GM23248 (cell line): ENCODE measurements around the gene MARCHF7. TPM values are rescaled to one million over a fixed set of nuclear protein-coding genes. Genes with fewer than 3 reads are reported as not detected.
A peak's percentile ranks its signal among the peaks of the same experiment; 100 is the strongest.

Source experiments
- DNase-seq: peaks from one replicate; pipeline ENCODE4 v3.0.0-alpha.2; 2015
- H2AFZ ChIP-seq: fragments of 200-600 bp; sonication (generic); 2 replicates; pipeline ENCODE4 v1.6.1; 2016; ENCODE audit warnings: antibody characterized with exemption
- H3F3A ChIP-seq: fragments of 200-600 bp; sonication (generic); 2 replicates; pipeline ENCODE4 v1.6.1; 2016; ENCODE audit warnings: mild to moderate bottlenecking, antibody characterized with exemption, mixed run types; ENCODE audit not compliant: insufficient read depth
- H3K27ac ChIP-seq: fragments of 200-600 bp; sonication (generic); 2 replicates; pipeline ENCODE4 v1.5.1; 2016; ENCODE audit warnings: mild to moderate bottlenecking
- H3K27me3 ChIP-seq: fragments of 200-600 bp; sonication (generic); replicated peaks from 2 replicates; pipeline ENCODE4 v1.6.1; 2016; ENCODE audit warnings: mild to moderate bottlenecking; ENCODE audit not compliant: insufficient read depth
- H3K36me3 ChIP-seq: fragments of 200-600 bp; sonication (generic); 2 replicates; pipeline ENCODE4 v1.6.1; 2016; ENCODE audit warnings: low read depth, mild to moderate bottlenecking
- H3K4me1 ChIP-seq: fragments of 200-600 bp; sonication (generic); 2 replicates; pipeline ENCODE4 v1.6.1; 2016; ENCODE audit warnings: mild to moderate bottlenecking; ENCODE audit not compliant: insufficient read depth
- H3K4me2 ChIP-seq: fragments of 200-600 bp; sonication (generic); one replicate; pipeline ENCODE4 v1.6.1; 2016; ENCODE audit warnings: mild to moderate bottlenecking; ENCODE audit not compliant: unreplicated experiment
- H3K4me3 ChIP-seq: fragments of 200-600 bp; sonication (generic); 2 replicates; pipeline ENCODE4 v1.5.1; 2016; ENCODE audit warnings: mild to moderate bottlenecking
- H3K79me2 ChIP-seq: fragments of 200-600 bp; sonication (generic); 2 replicates; pipeline ENCODE4 v1.6.1; 2016; ENCODE audit warnings: mild to moderate bottlenecking; ENCODE audit not compliant: insufficient read depth
- H3K9ac ChIP-seq: fragments of 200-600 bp; sonication (generic); 2 replicates; pipeline ENCODE4 v1.6.1; 2016; ENCODE audit warnings: mild to moderate bottlenecking
- H3K9me2 ChIP-seq: fragments of 200-600 bp; sonication (generic); 2 replicates; pipeline ENCODE4 v1.6.1; 2016; ENCODE audit warnings: mixed run types, mild to moderate bottlenecking, moderate library complexity; ENCODE audit not compliant: insufficient read depth
- H3K9me3 ChIP-seq: fragments of 200-600 bp; sonication (generic); one replicate; pipeline ENCODE4 v1.6.1; 2017; ENCODE audit warnings: low read depth
- H4K20me1 ChIP-seq: fragments of 200-600 bp; sonication (generic); 2 replicates; pipeline ENCODE4 v1.6.0; 2016; ENCODE audit not compliant: insufficient read depth
- EZH2 ChIP-seq: fragments of 200-600 bp; sonication (generic); IDR thresholded peaks from 2 replicates; pipeline ENCODE4 v1.6.1; 2018; ENCODE audit warnings: antibody characterized with exemption, mild to moderate bottlenecking; ENCODE audit not compliant: insufficient read depth, poor library complexity, severe bottlenecking
- EZH2phosphoT487 ChIP-seq: fragments of 200-600 bp; sonication (generic); IDR thresholded peaks from 2 replicates; pipeline ENCODE4 v1.6.1; 2018; ENCODE audit warnings: antibody characterized with exemption, moderate library complexity, mild to moderate bottlenecking, low read depth; ENCODE audit not compliant: insufficient read depth
- WGBS, 2 experiments: methylation state at CpG; one replicate each; pipeline ENCODE4 v1.1.6; 2015 to 2017; ENCODE audit warnings: low lambda C conversion rate in 2 of 2, low coverage in 1 of 2; ENCODE audit errors: missing lambda C conversion rate in 2 of 2; 5-methylcytosine and 5-hydroxymethylcytosine counted together
- in situ Hi-C: fragments of 300-500 bp; cut with MboI; formaldehyde crosslinking; loops from 2 replicates; pipeline ENCODE4 v1.15.0; 2020
- polyA plus RNA-seq: library from polyadenylated mRNA; unstranded; fragments of >200 nt; fragmentation: Nextera tagmentation; extraction: Ambion mirVana; gene quantifications from 2 replicates; pipeline ENCODE4 v1.2.1, GENCODE V29; 2016
- total RNA-seq: library from RNA; depleted of rRNA; stranded (reverse); fragments of >200 nt; shearing (Covaris generic); gene quantifications from 2 replicates; pipeline ENCODE4 v1.2.3, GENCODE V29; 2014

The MARCHF7 gene
- total and polyA plus RNA-seq, 2 experiments from 2014 or later = 92.7 to 99.3 TPM

DNA sequence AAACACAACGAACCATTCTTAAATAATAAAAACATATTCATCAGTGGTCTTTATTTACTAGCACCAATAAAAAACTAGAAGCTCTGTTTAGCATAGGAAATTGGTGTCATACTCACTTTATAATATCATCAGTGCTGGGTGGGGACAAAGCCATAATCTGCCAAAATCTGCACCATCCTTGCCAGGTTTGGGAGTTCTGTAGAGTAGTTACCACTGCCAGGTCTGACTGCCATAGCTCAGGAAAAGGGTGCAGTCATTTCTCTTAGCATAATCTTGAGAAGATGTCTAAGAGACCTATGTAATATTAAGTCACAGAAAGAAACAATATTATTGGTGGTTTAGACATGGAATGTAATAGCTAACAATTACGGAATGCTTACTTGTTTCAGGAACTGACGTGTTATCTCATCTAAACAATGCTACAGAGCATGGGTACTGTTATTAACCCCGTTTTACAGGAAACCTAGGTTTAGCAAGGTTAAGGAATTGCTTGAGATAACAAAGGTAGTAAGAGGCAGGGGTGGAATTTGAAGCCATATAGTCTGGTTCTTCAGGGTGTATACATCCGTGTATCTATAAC lies 1.6 kb upstream of the MARCHF7 start:
- peak overlapping the region; percentile 94 for H3K27ac ChIP-seq
- in situ Hi-C loops = no loop called here
- TF ChIP-seq EZH2phosphoT487 (no peak), EZH2 (no peak)

GRCh38 chr2:159711562-159712142 lies 654 bp upstream of the MARCHF7 start:
- Histone ChIP-seq H3K4me3 (peak overlapping the region; percentile 89), H3K36me3 (peaks cover 14% of the 10 kb centered on the region), H3K4me2 (peak overlapping the region; percentile 97), H3K9me2 (no peaks in the 10 kb centered on the region), H3K27ac (peak overlapping the region; percentile 94), H3K9me3 (no peaks in the 10 kb centered on the region), H3F3A (peaks cover 29% of the 10 kb centered on the region), H3K9ac (peak overlapping the region; percentile 98), H4K20me1 (peaks cover 14% of the 10 kb centered on the region; the same call in 1 of the 2 replicates), H3K4me1 (peaks cover 26% of the 10 kb centered on the region), H2AFZ (peak overlapping the region; percentile 98), H3K27me3 (no peaks in the 10 kb centered on the region), H3K79me2 (peaks cover 49% of the 10 kb centered on the region)
- in situ Hi-C loops = no loop called here
- TF ChIP-seq EZH2phosphoT487 = no peak
- TF ChIP-seq EZH2 = no peak
- DNase-seq = no peak
- WGBS, 2 experiments = 0 to 1% methylated on average over 10 of the region's 10 CpGs

More for the DNA sequence above, 1.6 kb upstream of the MARCHF7 start:
- Histone ChIP-seq H3K9me2 (no peaks in the 10 kb centered on the region), H3K79me2 (peaks cover 40% of the 10 kb centered on the region), H3K36me3 (peaks cover 5% of the 10 kb centered on the region), H4K20me1 (peaks cover 9% of the 10 kb centered on the region; the same call in 1 of the 2 replicates), H3K27me3 (no peaks in the 10 kb centered on the region), H2AFZ (peak overlapping the region; percentile 98), H3K4me1 (peaks cover 26% of the 10 kb centered on the region), H3K4me2 (peak overlapping the region; percentile 97), H3K4me3 (peak overlapping the region; percentile 89), H3F3A (peaks cover 29% of the 10 kb centered on the region), H3K9me3 (no peaks in the 10 kb centered on the region), H3K9ac (peak overlapping the region; percentile 98)
- WGBS, 2 experiments = 39 to 46% methylated on average over 5 of the region's 5 CpGs
- DNase-seq = peak; percentile 46

DNA sequence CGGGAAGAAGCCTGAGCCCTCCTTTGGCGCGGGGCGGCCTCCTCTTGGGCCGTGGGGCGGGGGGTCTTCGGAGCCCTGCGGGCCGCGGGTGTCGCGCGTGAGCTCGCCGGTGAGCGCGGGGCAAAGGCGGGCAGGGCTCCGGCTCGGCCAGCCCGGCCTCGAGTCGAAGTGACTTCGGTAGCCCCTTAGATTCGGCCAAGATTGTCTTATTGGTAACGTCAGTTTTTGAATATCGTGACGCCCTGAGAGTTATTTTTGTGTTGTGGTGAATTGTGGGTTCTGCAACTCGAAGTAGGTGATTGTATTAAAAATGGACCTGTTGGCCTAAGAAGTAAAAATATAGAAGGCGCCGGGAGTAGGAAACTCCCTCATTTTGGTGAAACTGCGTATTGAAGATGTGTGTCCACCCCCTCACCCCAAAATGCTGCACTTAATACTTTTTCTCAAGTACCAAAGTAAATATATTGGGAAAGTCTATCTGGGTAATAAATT lies 669 bp downstream of the MARCHF7 start:
- H4K20me1 ChIP-seq = peaks cover 19% of the 10 kb centered on the region; the same call in 1 of the 2 replicates
- H3K9me3 ChIP-seq = no peaks in the 10 kb centered on the region
- peaks cover 26% of the 10 kb centered on the region for H3K36me3 ChIP-seq
- WGBS, 2 experiments = 1 to 2% methylated on average over 25 to 32 of the region's 32 CpGs
- H3F3A ChIP-seq = peaks cover 29% of the 10 kb centered on the region
- peaks cover 29% of the 10 kb centered on the region for H3K4me1 ChIP-seq
- DNase-seq = peak; percentile 62
- no peaks in the 10 kb centered on the region for H3K9me2 ChIP-seq
- peak overlapping the region; percentile 89 for H3K4me3 ChIP-seq
- TF ChIP-seq EZH2 (no peak), EZH2phosphoT487 (no peak)
- peaks cover 62% of the 10 kb centered on the region for H3K79me2 ChIP-seq
- H3K27ac ChIP-seq = peak overlapping the region; percentile 94
- in situ Hi-C loops = no loop called here
- peak overlapping the region; percentile 97 for H3K4me2 ChIP-seq
- H2AFZ ChIP-seq = peak overlapping the region; percentile 98; the same call in 1 of the 2 replicates
- no peaks in the 10 kb centered on the region for H3K27me3 ChIP-seq
- H3K9ac ChIP-seq = peak overlapping the region; percentile 98

- peak overlapping the region; percentile 98 for H3K9ac ChIP-seq
- peak overlapping the region; percentile 89 for H3K4me3 ChIP-seq
- no peaks in the 10 kb centered on the region for H3K9me3 ChIP-seq
- no peak overlapping the region for H2AFZ ChIP-seq
- TF ChIP-seq EZH2phosphoT487 (no peak), EZH2 (no peak)
- peaks cover 23% of the 10 kb centered on the region; the same call in 1 of the 2 replicates for H4K20me1 ChIP-seq
- H3F3A ChIP-seq = peaks cover 33% of the 10 kb centered on the region
- H3K36me3 ChIP-seq = peaks cover 27% of the 10 kb centered on the region
- no peaks in the 10 kb centered on the region for H3K9me2 ChIP-seq
- in situ Hi-C loops = no loop called here
- peak overlapping the region; percentile 97 for H3K4me2 ChIP-seq
- no peaks in the 10 kb centered on the region for H3K27me3 ChIP-seq
- peak; percentile 76 for DNase-seq
- peaks cover 29% of the 10 kb centered on the region for H3K4me1 ChIP-seq
- H3K79me2 ChIP-seq = peaks cover 70% of the 10 kb centered on the region
- 20 to 21% methylated on average over 5 of the region's 5 CpGs for WGBS, 2 experiments
- peak overlapping the region; percentile 94 for H3K27ac ChIP-seq
Observed at GRCh38 chr2:159713631-159714246, 1.4 kb downstream of the MARCHF7 start.
